ENCODE measurements around the gene RPS27A. TPM values are rescaled to one million over a fixed set of nuclear protein-coding genes. Genes with fewer than 3 reads are reported as not detected.

RPS27A gene
- total and polyA plus RNA-seq, 10 of the 15 experiments (the other 5 are each of a cell fraction or from before 2014, with no cell fraction given) = 1,460 to 4,705 (median 1,996) TPM

DNA sequence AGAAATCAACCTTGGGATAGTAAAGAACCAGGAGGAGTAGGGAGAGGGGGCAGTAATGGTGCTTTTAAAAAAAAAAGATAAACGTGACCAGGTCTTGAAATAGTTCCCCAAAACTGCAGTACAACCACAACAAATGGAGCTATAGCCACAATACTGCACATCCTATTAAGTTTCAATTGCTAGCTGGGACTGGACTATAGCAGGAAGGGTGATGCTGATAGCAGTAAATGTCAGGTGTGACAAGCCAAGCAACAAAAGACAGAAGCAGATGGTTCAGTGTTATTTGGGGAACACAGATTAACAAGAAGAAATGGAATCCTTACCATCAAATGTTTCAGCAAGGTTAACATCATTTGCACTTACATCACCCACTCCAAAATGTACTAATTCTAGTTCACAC lies 10.1 kb downstream of the RPS27A start (continued):
- TF ChIP-seq, protein P1, sequence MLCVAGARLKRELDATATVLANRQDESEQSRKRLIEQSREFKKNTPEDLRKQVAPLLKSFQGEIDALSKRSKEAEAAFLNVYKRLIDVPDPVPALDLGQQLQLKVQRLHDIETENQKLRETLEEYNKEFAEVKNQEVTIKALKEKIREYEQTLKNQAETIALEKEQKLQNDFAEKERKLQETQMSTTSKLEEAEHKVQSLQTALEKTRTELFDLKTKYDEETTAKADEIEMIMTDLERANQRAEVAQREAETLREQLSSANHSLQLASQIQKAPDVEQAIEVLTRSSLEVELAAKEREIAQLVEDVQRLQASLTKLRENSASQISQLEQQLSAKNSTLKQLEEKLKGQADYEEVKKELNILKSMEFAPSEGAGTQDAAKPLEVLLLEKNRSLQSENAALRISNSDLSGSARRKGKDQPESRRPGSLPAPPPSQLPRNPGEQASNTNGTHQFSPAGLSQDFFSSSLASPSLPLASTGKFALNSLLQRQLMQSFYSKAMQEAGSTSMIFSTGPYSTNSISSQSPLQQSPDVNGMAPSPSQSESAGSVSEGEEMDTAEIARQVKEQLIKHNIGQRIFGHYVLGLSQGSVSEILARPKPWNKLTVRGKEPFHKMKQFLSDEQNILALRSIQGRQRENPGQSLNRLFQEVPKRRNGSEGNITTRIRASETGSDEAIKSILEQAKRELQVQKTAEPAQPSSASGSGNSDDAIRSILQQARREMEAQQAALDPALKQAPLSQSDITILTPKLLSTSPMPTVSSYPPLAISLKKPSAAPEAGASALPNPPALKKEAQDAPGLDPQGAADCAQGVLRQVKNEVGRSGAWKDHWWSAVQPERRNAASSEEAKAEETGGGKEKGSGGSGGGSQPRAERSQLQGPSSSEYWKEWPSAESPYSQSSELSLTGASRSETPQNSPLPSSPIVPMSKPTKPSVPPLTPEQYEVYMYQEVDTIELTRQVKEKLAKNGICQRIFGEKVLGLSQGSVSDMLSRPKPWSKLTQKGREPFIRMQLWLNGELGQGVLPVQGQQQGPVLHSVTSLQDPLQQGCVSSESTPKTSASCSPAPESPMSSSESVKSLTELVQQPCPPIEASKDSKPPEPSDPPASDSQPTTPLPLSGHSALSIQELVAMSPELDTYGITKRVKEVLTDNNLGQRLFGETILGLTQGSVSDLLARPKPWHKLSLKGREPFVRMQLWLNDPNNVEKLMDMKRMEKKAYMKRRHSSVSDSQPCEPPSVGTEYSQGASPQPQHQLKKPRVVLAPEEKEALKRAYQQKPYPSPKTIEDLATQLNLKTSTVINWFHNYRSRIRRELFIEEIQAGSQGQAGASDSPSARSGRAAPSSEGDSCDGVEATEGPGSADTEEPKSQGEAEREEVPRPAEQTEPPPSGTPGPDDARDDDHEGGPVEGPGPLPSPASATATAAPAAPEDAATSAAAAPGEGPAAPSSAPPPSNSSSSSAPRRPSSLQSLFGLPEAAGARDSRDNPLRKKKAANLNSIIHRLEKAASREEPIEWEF (IDR thresholded peaks at IDR 0.05; ENCODE audit: insufficient replicate concordance, low read depth, low read length) = no peak
- TF ChIP-seq, protein P2, sequence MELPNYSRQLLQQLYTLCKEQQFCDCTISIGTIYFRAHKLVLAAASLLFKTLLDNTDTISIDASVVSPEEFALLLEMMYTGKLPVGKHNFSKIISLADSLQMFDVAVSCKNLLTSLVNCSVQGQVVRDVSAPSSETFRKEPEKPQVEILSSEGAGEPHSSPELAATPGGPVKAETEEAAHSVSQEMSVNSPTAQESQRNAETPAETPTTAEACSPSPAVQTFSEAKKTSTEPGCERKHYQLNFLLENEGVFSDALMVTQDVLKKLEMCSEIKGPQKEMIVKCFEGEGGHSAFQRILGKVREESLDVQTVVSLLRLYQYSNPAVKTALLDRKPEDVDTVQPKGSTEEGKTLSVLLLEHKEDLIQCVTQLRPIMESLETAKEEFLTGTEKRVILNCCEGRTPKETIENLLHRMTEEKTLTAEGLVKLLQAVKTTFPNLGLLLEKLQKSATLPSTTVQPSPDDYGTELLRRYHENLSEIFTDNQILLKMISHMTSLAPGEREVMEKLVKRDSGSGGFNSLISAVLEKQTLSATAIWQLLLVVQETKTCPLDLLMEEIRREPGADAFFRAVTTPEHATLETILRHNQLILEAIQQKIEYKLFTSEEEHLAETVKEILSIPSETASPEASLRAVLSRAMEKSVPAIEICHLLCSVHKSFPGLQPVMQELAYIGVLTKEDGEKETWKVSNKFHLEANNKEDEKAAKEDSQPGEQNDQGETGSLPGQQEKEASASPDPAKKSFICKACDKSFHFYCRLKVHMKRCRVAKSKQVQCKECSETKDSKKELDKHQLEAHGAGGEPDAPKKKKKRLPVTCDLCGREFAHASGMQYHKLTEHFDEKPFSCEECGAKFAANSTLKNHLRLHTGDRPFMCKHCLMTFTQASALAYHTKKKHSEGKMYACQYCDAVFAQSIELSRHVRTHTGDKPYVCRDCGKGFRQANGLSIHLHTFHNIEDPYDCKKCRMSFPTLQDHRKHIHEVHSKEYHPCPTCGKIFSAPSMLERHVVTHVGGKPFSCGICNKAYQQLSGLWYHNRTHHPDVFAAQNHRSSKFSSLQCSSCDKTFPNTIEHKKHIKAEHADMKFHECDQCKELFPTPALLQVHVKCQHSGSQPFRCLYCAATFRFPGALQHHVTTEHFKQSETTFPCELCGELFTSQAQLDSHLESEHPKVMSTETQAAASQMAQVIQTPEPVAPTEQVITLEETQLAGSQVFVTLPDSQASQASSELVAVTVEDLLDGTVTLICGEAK (IDR thresholded peaks at IDR 0.05; ENCODE audit: borderline replicate concordance) = no peak
- no peak for TF ChIP-seq NR2F1 (conservative IDR thresholded peaks at IDR 0.05)
- TF ChIP-seq HDAC6 (IDR thresholded peaks at IDR 0.05; ENCODE audit: unreplicated experiment) = no peak
- no peak for TF ChIP-seq KAT2A (conservative IDR thresholded peaks at IDR 0.05; ENCODE audit: control insufficient read depth, low read depth, low read length)
- TF ChIP-seq, protein P3, sequence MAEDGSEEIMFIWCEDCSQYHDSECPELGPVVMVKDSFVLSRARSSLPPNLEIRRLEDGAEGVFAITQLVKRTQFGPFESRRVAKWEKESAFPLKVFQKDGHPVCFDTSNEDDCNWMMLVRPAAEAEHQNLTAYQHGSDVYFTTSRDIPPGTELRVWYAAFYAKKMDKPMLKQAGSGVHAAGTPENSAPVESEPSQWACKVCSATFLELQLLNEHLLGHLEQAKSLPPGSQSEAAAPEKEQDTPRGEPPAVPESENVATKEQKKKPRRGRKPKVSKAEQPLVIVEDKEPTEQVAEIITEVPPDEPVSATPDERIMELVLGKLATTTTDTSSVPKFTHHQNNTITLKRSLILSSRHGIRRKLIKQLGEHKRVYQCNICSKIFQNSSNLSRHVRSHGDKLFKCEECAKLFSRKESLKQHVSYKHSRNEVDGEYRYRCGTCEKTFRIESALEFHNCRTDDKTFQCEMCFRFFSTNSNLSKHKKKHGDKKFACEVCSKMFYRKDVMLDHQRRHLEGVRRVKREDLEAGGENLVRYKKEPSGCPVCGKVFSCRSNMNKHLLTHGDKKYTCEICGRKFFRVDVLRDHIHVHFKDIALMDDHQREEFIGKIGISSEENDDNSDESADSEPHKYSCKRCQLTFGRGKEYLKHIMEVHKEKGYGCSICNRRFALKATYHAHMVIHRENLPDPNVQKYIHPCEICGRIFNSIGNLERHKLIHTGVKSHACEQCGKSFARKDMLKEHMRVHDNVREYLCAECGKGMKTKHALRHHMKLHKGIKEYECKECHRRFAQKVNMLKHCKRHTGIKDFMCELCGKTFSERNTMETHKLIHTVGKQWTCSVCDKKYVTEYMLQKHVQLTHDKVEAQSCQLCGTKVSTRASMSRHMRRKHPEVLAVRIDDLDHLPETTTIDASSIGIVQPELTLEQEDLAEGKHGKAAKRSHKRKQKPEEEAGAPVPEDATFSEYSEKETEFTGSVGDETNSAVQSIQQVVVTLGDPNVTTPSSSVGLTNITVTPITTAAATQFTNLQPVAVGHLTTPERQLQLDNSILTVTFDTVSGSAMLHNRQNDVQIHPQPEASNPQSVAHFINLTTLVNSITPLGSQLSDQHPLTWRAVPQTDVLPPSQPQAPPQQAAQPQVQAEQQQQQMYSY (CRISPR knock-in tag; IDR thresholded peaks at IDR 0.05) = no peak
- TF ChIP-seq SREBF1 (IDR thresholded peaks at IDR 0.05; ENCODE audit: low read length) = no peak

Measured in GM12878 (cell line).